ENCODE results near the gene ALDH3B2.
A peak's percentile ranks its signal among the peaks of the same experiment; 100 is the strongest.
"Not testable (repeated sequence)": the region's sequence is repeated elsewhere in the genome, so short reads cannot be mapped to it uniquely, and the experiment has no call there.

ALDH3B2 gene

GRCh38 chr11:67685641-67686332 is 11.4 kb upstream of the ALDH3B2 start:
- not testable (repeated sequence) for DNase-seq (ENCODE audit: low spot score)

DNA sequence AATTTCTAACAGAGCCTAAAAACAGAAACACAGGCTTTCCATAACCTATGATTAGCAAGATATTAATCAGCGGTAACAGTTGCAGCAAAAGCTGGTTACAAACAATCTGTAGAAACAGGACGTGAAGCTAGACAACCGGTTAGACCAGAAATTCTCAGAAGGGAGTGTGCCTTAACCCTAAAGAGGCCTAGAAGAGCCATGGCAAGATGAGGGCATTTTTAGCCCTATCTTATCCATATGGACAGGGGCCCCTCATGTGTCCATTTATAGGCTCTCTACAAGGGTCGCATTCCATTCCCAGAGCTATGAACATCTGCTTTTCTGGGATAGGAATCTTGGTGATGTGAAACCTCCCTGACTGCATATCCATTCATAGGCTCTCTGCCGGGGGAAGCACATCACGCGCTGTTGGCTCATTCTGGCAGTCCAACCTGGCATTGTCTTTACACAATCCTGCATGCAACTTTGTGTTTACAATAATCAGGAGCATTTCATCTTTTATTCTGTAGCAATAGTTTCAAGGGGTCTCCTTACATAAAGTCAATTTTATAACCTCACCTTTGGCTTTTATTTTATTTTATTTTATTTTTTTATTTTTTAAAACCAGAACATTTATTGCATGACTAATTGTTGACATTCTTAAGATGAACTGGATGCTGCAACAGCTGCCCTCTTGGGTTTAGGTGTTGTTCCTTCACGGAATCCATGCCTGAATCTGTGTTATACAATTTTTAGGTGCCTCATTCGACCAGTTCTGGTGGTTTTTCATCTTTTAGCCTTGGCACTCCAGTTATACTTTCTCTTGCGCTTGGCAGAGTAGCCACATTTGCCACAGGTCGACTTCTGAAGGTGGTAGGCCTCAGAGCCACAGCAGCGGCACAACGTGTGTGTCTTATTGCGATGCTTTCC is 8.0 kb upstream of the ALDH3B2 start:
- DNase-seq (ENCODE audit: low spot score): not testable (repeated sequence)

- no peak for DNase-seq (ENCODE audit: low spot score)
Measured at GRCh38 chr11:67680696-67681470, 6.5 kb upstream of the ALDH3B2 start.

DNA sequence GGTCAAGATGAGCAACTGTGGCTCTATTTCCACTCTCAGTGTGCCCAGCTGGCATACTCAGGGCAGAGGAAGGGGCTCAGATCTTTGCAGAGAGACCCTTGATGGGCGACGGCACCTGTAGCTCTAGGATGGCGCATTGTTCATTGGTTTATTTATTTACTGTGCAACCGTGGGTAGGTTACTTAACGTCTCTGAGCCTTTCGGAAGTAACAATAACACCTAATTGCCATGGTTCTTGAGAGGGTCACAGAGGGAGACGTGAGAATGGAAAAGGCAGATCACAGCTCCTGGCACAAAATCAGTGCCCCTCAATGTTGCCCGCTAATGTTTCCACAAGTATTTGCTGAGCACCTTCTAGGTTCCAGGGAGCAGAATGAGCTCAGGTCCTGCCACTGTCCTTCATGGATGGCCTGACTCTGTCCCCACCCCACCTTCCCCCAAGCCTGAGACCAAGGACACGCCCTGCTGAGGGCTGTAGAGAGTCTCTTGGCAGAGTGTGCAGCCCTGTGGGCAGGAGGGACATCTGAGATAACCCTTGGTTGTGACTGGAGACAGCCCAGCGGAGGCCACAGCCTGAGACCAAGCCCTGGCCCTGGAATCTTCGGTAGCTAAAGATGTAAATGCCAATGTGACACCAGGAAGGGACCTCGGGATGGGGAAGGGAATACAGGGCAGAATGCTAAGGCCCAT is 780 bp upstream of the ALDH3B2 start:
- no peak for DNase-seq (ENCODE audit: low spot score)

GRCh38 chr11:67673902-67674301 is 521 bp downstream of the ALDH3B2 start:
- no peak for DNase-seq (ENCODE audit: low spot score)

GRCh38 chr11:67673358-67673757 is 1.1 kb downstream of the ALDH3B2 start:
- DNase-seq (ENCODE audit: low spot score): no peak

DNA sequence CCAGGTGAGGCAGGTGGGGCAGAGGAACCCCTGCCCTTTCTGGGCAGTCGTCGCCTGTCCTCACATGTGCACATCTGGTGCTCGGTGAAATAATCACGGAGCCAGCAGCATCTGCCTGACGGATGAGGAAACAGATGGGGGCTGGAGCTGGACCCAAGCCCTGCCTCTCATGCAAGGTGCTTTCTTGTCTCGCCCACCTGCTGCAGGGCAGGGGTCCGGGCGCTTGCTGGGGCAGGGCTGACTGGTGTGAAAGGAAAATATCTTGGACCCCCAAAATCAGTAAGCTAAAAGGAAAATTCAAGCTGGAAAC is 3.3 kb downstream of the ALDH3B2 start:
- DNase-seq (ENCODE audit: low spot score): no peak

DNA sequence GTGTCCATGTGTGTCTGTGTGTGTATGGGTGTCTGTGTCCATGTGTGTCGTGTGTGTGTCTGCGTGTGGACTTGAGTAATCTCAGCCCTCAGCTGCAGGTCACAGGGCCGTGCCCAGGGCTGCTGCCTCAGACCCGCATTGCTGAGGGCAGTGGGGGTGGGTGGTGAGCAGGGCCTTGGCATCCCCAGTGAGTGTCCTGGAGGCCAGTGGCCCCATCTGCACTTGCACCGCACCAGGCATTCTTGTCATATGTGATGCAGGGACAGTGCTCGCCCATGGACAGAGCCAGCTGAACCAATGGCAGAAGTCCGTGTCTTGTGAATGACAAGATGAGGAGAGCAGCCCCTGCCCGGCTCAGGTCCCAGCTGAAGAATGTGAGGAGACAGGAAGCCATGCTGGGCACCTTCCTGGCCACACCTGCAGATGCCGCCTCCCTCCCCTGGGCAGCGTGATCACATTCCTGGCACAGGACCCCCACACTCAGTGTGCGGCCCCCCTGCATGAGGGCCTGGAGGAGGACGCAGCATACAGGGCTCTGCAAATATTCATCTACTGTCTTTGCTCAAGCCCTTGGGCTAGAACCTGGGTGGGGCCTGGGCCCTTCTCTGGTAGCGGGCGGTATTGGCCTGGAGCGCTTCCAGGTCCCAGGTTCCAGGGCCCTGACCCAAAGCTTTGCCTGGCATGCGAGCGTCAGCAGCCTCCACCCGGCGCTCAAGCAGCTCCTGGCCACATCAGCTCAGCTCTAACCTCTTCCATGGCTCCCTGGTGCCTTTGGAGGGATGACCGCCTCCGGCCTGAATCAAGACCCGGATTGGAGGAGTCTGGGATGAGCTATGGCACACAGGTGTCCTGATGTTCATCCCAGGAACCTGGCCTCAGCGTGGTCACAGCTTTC is 3.9 kb downstream of the ALDH3B2 start:
- no peak for DNase-seq (ENCODE audit: low spot score)

- no peak for DNase-seq (ENCODE audit: low spot score)
Measured at GRCh38 chr11:67668192-67668551, 6.3 kb downstream of the ALDH3B2 start.

GRCh38 chr11:67667490-67668191 is 6.8 kb downstream of the ALDH3B2 start:
- no peak for DNase-seq (ENCODE audit: low spot score)

DNA sequence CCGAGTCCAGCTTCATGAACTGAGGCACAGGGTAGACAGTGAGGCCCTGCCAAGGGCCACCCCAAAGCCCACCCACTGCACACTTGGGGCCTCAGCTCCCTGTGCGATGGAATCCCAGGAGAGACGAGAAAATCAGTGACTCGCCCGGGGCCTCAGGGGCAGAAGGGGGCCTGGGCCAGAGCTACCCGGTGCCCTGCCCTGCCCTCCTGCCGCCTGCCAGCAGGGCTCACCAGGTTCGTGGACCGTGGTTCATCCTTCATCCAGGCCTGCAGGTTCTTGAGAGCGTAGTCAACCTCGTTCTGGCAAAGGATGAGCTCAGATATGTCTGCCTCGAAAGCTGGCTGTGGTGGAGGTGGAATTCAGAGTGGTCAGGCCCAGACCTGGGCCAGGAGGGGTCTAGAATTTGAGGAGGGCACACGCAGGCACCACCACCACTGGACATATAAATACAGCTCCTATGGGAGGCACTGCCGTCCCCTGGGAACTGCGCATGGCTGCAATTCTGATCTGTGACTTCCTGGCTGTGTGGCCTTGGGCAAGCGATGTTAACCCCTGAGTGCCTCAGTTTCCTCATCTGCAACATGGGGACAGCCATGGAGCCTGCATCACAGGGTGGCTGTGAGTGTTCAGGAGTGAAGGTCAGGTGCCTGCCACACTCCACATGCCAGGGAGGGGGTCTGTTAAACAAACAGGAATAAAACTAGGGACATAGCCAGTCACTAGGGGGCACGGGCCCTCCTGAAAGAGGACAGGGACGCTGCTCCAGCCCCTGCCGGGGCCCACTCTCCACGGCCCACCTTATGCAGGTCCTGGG is 7.5 kb downstream of the ALDH3B2 start:
- no peak for DNase-seq (ENCODE audit: low spot score)

DNA sequence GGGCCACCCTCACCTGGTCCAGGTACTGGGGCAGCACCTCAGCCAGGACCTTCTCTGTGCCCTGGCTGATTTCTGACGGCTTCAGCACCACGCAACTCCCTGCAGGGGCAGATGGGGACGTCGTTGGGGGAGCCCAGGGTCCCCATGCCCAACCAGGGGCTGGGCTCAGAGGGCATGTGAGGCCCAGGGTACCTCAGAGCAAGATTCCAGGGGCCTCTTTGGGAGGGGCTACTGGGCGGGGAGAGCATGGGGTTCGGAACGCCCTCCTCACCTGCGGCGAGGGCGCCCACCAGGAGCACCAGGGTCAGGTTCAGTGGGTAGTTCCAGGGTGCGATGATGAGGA is 8.1 kb downstream of the ALDH3B2 start:
- no peak for DNase-seq (ENCODE audit: low spot score)

- peak; percentile 67 for DNase-seq (ENCODE audit: low spot score)
Measured at GRCh38 chr11:67665541-67666302, 8.7 kb downstream of the ALDH3B2 start.

DNA sequence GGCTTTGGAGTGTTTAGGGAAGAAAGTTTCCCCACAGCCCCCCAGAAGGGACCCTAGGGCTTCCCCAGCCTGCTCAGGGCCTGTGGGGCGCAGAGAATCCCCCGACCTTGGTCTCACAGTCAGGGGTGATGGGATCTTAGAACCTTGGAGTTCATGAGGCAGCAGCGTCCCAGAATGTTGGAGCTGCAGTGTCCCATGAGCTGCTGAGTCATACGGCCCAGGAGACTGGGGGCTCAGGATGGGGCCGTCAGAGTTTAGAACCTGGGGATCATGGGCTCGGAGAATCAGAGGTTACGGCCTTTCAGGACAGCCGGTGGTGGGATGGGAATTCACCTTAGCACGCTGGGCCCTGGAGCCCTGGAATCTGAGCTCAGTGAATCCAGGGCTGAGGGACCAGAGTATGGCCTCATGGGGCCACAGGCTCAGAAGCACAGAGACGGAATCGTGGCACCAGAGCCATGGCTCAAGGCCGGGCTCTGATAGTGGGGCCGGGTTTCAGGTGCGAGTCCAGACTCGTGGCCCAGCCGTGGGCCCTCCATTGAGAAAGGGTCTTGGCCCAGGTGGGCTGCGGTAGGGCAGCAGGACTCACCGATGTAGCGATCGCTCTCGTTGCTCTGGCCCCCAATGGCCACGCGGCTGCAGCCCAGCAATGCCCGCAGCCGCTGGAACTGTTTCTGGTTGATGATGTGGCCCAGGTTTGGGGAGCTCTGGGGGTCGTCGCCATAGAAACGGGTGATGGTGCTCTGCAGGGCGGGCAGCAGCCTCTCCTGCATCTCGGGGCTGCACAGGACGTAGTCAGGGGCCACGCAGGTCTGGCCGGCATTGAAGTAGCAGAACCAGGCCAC is 9.5 kb downstream of the ALDH3B2 start:
- no peak for DNase-seq (ENCODE audit: low spot score)

DNA sequence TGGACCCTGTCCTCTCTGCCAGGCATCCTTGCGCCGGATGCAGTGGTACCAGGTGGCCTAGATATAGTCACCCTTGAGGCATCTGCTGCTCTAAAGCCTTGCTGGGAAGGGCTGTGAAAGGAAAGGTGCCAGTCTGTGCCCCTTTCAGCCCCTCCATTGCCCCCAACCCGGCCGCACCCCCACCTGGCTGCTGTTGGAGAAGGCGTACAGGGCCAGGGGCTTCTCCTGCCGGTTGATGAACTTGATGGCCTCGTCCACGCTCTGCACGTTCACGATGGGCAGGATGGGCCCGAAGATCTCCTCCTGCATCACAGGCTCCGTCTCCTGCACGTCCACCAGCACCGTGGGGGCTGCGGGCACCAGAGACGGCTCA is 10.2 kb downstream of the ALDH3B2 start:
- DNase-seq (ENCODE audit: low spot score): no peak

- no peak for DNase-seq (ENCODE audit: low spot score)
Measured at GRCh38 chr11:67663532-67664212, 10.8 kb downstream of the ALDH3B2 start.

- no peak for DNase-seq (ENCODE audit: low spot score)
Measured at GRCh38 chr11:67662835-67663531, 11.4 kb downstream of the ALDH3B2 start.
